Psoas muscle (tissue), 8 donors: Measurements from ENCODE around the gene GLI3. TPM values are rescaled to one million over a fixed set of nuclear protein-coding genes. Genes with fewer than 3 reads are reported as not detected.
A peak's percentile ranks its signal among the peaks of the same experiment; 100 is the strongest.

Experiments used
- ATAC-seq, 4 donors: fragments of 200-7000 bp; cut with Tn5 transposase; one replicate each; pipeline ENCODE4 v1.9.1; 2020; ENCODE audit warnings: moderate library complexity in 3 of 4, mild to moderate bottlenecking in 2 of 4
- DNase-seq, 2 donors: peaks; one replicate each; pipeline ENCODE4 v3.0.0-alpha.2; 2020
- H3K27ac ChIP-seq: fragments of 200-600 bp; one replicate; pipeline ENCODE4 v1.8.0; 2022
- H3K27me3 ChIP-seq, 3 donors: fragments of 200-600 bp in 1 of 3; one replicate each; pipeline versions ENCODE4 v1.6.1 to v1.8.0; 2013 to 2022; ENCODE audit warnings: low read length in 2 of 3, mild to moderate bottlenecking in 2 of 3, moderate library complexity in 1 of 3; ENCODE audit not compliant: insufficient read depth in 3 of 3
- H3K36me3 ChIP-seq, 2 donors: fragments of 200-600 bp in 1 of 2; one replicate each; pipeline versions ENCODE4 v1.6.1 to v1.8.0; 2013 to 2022; ENCODE audit warnings: low read depth in 1 of 2, mild to moderate bottlenecking in 1 of 2, moderate library complexity in 1 of 2; ENCODE audit not compliant: insufficient read depth in 1 of 2
- H3K4me1 ChIP-seq: fragments of 200-600 bp; one replicate; pipeline ENCODE4 v1.8.0; 2022
- H3K4me3 ChIP-seq: fragments of 200-600 bp; one replicate; pipeline ENCODE4 v1.8.0; 2022; ENCODE audit warnings: mild to moderate bottlenecking
- H3K9me3 ChIP-seq: fragments of 200-600 bp; one replicate; pipeline ENCODE4 v1.8.0; 2022
- CTCF ChIP-seq: fragments of 200-600 bp; IDR thresholded peaks from one replicate; pipeline ENCODE4 v1.8.0; 2022; ENCODE audit warnings: antibody characterized with exemption
- WGBS, 3 donors: extraction: QIAGEN DNeasy Blood & Tissue Kit; methylation state at CpG; one replicate each; pipeline versions ENCODE4 v1.1.6 to v1.1.7; 2013; 5-methylcytosine and 5-hydroxymethylcytosine counted together
- intact Hi-C, 2 donors: fragments of 100-400 bp; cut with DNase I; formaldehyde crosslinking; loops; one replicate each; pipeline versions ENCODE4 v1.11.0 to v1.14.2; 2022
- polyA plus RNA-seq, 3 donors: library from polyadenylated mRNA; stranded (reverse); fragments of 200-250 nt; gene quantifications; one replicate each; pipeline ENCODE4 v1.2.3, GENCODE V29; 2013
- total RNA-seq, 4 donors: library from RNA; stranded (reverse); fragmentation: NEBNext Ultra II Directional in 2 of 4; extraction: Animal tissue kit (Norgen Biotek cat#: 25700) in 2 of 4; gene quantifications; one replicate each; pipeline versions ENCODE4 v1.2.1 to v1.2.4, GENCODE V29; 2021 to 2023
- donor health status: healthy with polysubstance abuse.
- donor health status: DM: no; HTN: no; CAD: no; lungs with moderate emphysema.
- donor health status: Bipolar disorder and iron deficiency.
- donor health status: healthy.
- donor health status: DM: yes; HTN: yes; CAD: no.
- donor health status: DM: no; HTN: no; CAD: no.
- donor health status: DM: no; HTN: no; CAD: no.
- donor health status: DM: yes; HTN: yes; CAD: no.

Gene GLI3
- total and polyA plus RNA-seq, 7 donors = 0.24 to 4.9 (median 3.2) TPM

- intact Hi-C loops = no loop called here
- no peak for ATAC-seq
- WGBS, 3 donors = 70 to 74% (median 73%) methylated on average over 24 of the region's 24 CpGs
Measured at GRCh38 chr7:42091461-42092291, 145.3 kb downstream of the GLI3 start.

GRCh38 chr7:42090806-42091205 is 146.2 kb downstream of the GLI3 start:
- no peaks in the 10 kb centered on the region for H3K36me3 ChIP-seq
- H3K4me3 ChIP-seq = no peak overlapping the region
- no peaks in the 10 kb centered on the region for H3K9me3 ChIP-seq
- H3K27me3 ChIP-seq = no peaks in the 10 kb centered on the region
- no peak for TF ChIP-seq CTCF
- ATAC-seq (no peak), DNase-seq (no peak)
- no peaks in the 10 kb centered on the region for H3K4me1 ChIP-seq
- intact Hi-C loops = no loop called here
- H3K27ac ChIP-seq = no peak overlapping the region
- 83 to 97% (median 85%) methylated on average over 5 of the region's 5 CpGs for WGBS, 3 donors

More at GRCh38 chr7:42091461-42092291, 145.3 kb downstream of the GLI3 start:
- Histone ChIP-seq H3K4me1 (peaks cover 8% of the 10 kb centered on the region), H3K27me3 (no peaks in the 10 kb centered on the region), H3K27ac (no peak overlapping the region), H3K4me3 (no peak overlapping the region), H3K36me3 (no peaks in the 10 kb centered on the region), H3K9me3 (no peaks in the 10 kb centered on the region)
- TF ChIP-seq CTCF = no peak
- no peak for DNase-seq

GRCh38 chr7:42090056-42090455 is 147.0 kb downstream of the GLI3 start:
- ATAC-seq = no peak
- WGBS, 3 donors = 96 to 97% (median 96%) methylated on average over 2 of the region's 2 CpGs

GRCh38 chr7:42087616-42088015 is 149.4 kb downstream of the GLI3 start:
- no peak for ATAC-seq
- no peaks in the 10 kb centered on the region for H3K9me3 ChIP-seq
- H3K4me1 ChIP-seq = peaks cover 4% of the 10 kb centered on the region
- no peak for DNase-seq
- 81 to 87% (median 83%) methylated on average over 2 of the region's 2 CpGs for WGBS, 3 donors
- no peaks in the 10 kb centered on the region for H3K27me3 ChIP-seq
- H3K4me3 ChIP-seq = no peak overlapping the region
- no peaks in the 10 kb centered on the region for H3K36me3 ChIP-seq
- TF ChIP-seq CTCF = no peak
- intact Hi-C loops = no loop called here
- no peak overlapping the region for H3K27ac ChIP-seq

More at GRCh38 chr7:42090056-42090455, 147.0 kb downstream of the GLI3 start:
- no peak overlapping the region for H3K4me3 ChIP-seq
- H3K36me3 ChIP-seq = no peaks in the 10 kb centered on the region
- no peak for TF ChIP-seq CTCF
- no peaks in the 10 kb centered on the region for H3K27me3 ChIP-seq
- H3K4me1 ChIP-seq = peaks cover 4% of the 10 kb centered on the region
- H3K27ac ChIP-seq = no peak overlapping the region
- no peaks in the 10 kb centered on the region for H3K9me3 ChIP-seq
- DNase-seq = no peak
- intact Hi-C loops = no loop called here

- Histone ChIP-seq H3K4me3 (no peak overlapping the region), H3K27me3 (no peaks in the 10 kb centered on the region), H3K27ac (no peak overlapping the region), H3K9me3 (no peaks in the 10 kb centered on the region), H3K4me1 (peaks cover 4% of the 10 kb centered on the region), H3K36me3 (no peaks in the 10 kb centered on the region)
- ATAC-seq (peak in 2 of 4 donors; percentile 19 to 50), DNase-seq (no peak)
- 24 to 32% (median 31%) methylated on average over 3 of the region's 3 CpGs for WGBS, 3 donors
- TF ChIP-seq CTCF = no peak
- intact Hi-C loops = no loop called here
Measured at GRCh38 chr7:42085531-42085930, 151.5 kb downstream of the GLI3 start.
